HG02970 (cell line): ENCODE data around the gene RASSF8.

Source experiments
- ATAC-seq: cut with Tn5 transposase; IDR thresholded peaks from one replicate; pipeline ENCODE4 v1.9.1; 2021; ENCODE audit warnings: mild to moderate bottlenecking, moderate library complexity, moderate number of reproducible peaks; ENCODE audit not compliant: unreplicated experiment, low FRiP score

The RASSF8 gene

DNA sequence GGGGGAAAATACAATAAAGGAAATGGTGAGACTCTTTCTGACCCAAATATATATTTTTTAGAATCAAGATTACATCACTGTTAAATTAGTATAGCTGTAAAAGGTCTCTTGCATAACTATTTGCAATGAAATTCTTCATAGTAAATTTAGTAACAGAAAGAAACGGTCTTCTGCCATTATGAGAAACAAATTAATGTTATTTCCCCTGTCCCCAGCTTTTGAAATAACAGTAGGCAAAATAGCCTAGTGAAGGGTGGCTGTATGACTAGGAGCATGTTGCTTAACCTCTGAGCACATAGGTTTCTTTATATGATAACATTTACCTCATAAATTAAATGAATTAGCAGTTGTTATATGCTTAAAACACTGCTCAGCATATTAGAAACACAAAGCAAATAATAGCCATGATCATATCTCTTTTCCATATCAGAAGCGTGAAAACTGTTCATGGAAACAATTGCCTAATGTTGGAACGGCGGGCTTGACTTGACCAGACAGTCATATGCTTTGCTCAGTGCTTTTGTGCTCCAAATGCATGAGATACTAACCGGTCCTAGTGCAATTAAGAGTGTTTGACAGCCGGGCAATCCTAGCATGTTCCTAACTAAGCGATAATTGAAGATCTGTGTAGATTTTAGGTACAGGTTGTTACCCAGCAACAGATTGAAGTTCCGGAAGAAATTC, 142.3 kb downstream of the RASSF8 start:
- ATAC-seq: no peak

DNA sequence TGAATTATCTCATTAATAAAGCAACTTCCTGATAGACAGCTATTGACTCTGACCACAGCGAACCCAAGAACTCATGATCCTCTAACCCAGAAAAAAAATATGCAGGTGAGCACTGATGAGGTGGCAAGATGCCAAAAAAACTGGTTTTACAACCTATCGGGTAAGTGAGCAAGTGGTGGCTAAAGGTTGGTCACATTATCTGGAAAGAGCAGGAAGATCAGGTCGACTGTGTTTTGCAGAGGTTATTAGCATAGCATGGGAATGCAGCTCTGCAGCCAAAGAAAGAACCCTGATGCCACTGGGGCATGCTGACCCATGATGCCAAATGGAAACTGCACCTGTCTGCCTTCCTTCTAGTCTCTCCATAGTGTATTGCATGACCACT, 142.9 kb downstream of the RASSF8 start:
- ATAC-seq: no peak

DNA sequence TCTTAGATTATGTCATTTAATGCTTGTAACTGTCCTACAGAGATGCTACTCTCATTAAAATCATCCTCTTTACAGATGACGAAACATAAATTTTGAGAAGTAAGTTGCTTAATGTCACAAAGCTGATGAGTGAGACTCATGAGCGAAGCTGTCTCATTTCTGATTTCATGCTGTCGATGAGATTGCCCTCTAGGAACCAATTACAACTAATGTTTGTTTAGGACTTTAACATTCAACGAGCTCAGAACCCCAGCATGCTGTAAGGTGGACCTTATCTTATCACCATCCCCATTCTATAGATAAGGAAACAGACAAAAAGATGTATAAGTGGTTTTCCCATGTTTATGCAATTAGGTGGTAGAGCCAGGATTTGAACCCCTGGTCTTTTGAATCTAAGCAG, 143.3 kb downstream of the RASSF8 start:
- ATAC-seq: no peak

DNA sequence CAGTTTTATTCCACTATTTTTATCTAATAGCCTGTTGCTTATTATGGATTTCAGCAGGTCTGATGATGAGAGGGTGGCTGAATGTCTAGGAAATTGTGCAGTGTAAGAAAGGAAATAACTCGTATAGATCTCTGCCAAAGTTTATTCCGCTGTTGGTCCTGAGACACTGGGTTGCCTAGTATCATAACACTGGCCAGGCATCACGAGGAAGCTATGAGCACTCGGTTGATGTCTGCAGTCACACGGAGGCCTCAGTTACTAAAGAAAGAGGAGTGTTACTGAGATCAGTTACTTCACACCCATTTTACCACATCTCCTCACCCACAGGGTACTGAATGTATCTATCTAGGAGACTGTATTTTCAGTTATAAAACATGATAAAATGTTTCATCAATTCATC, 144.5 kb downstream of the RASSF8 start:
- ATAC-seq: no peak

DNA sequence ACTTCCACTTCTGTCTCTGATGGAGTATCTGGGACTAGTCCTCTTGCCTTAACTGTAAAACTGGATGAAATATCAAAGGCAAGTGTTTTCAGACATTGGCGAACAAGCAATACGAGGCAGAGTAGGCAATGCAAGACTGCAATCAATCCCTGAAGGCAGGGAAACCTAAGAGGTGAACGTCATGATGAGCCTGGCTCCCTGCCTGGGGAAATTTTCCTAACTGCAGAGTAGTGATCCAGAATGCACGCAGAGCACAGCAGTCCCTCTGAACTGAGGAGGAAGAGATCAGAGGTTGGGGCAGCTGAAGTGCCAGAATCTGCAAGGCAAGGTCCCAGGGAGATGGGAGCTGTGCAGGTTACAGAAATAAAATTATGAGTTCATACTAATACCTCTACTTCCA, 147.9 kb downstream of the RASSF8 start:
- no peak for ATAC-seq

DNA sequence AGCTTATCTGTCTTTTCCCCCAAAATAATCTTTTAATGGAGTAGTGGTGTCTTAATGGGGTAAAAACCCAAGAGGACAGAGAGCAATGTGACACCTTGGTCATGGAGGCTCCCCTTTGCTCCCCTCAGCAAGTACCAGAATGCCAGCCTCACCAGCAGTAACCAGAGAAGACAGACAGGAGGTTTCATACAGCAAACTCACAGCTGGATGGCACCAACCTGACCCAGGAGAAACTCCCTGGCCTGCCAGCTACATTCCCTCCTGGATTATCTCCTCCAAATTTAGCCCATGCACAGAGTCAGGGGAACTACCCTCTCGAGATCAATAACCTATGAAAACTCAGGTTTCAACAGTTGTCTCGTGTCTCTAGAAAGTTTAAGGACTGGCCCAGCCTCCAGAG, 150.4 kb downstream of the RASSF8 start:
- ATAC-seq: no peak

DNA sequence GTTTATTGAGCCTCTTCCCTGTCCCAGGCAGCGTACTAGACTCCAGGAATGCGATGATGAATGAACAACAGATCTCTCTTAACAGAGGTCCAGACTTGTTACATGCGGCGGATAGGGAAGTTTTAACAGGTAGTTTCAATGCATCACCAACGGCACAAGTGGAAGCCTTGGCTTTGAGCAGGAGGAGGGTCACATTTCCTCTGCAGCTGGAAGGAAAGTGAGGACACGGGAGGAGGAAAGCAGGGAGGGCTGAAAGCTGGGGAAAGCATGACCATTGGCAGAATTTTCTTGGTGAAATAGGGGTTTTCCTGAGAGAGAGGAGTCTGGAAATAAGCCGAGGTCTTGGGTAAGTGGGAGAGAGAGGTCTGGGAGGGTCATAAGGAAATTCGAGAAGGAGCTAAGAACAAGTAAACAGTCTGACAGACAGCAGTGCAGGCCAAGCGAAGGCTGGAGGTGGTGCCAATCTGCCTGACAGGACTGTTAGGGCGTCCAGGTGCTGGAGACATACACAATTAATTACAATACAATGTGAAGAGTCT, 150.9 kb downstream of the RASSF8 start:
- ATAC-seq: no peak

DNA sequence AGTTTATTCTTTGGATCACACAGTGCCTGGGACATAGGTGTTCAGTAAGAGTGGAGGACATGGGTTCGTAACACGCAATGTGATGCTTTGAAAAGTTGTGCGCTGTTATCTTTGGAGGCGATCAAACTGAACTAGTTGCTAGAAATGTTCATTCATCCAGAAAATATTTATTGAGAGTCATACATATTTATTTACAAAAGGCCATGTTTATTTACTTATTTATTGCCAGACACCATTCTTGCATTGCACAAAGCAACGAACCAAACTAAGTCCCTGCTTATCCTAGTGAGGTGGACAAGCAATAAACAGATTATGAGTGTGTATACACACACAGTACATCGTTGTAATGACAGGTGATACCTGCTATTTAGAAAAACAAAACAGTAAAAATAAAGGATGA, 153.8 kb downstream of the RASSF8 start:
- no peak for ATAC-seq

DNA sequence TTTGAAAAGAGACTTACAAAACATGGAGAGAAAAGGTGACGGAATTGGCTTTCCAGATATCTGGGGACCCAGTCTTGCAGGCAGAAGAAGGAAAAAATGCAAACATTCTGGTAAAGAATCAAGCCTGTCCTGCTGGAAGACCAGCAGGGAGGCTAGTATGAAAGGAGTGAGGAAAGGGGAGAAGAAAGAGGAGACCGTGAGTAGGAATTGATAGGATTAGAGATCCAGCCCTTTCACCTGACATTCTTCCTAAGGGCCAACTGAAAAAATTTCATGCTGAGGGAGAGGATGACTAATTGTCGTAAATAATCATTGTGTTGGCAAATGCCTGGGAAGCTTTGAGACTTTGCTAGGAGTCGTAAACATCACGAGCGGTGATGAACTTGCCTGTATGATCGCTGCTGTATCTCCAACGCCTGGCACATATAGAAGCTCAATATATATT, 154.2 kb downstream of the RASSF8 start:
- no peak for ATAC-seq

DNA sequence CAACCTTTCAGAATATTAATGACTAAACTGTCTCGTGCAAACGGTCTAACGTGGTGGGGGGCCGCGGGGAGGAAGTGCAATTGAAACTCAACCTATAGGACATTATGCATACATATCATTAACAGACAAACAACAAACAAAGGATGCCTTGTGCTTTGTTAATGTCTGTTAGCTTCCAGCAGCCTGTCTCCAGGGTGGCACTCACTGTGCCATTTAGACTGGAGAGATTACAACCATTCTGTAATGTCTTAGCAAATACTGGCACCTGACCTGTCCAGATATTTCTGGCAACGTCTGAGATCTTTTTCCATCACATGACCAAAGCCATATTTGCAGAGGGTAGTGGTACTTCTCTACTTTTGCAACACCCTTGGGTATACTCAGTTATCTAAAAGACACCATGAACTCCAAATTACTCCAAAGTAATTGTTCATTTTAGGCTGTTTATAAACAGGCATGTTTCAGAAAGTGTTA, 154.7 kb downstream of the RASSF8 start:
- ATAC-seq: no peak

DNA sequence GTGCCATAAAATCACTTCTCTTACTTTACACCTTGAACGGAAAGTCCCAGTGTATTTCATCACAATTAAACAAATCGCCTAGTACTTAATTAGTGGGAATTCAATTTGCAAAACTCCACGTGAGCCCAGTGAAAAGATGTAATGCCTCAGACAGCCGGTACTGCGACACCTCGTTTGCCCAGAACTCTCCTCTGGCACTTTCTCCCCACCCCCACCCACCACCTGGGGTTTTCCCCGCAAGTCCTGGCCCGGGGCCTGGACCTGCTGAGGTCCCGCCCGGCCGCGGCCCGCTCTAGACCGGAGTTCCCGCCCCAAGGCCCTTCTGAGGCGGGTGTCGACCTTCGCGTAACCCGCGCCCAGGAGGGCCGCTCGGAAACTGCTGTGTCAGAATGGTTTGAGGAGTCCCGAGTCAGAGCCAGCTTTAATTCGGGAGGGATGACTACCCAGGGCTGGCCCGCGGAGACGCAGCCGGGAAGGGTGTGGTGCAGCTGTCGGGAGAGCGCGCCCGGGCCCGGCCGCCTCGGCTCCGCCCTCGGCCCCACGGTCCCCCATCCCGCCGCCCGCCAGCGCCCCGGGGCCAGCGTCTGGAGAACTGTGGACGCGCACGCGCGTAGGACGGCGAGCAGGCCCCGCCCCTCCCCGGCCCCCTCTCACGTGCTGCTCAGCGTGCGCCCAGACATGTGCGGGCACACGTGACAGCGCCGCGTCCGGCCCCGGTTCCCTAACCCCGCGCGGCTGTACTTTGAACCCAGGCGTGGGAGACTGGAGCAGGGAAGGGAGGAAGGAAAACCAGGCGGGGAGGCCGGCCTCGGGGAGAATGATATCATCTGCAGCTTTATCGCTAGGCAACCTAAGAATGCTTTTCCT, 155.6 kb downstream of the RASSF8 start:
- peak; percentile 63 for ATAC-seq

DNA sequence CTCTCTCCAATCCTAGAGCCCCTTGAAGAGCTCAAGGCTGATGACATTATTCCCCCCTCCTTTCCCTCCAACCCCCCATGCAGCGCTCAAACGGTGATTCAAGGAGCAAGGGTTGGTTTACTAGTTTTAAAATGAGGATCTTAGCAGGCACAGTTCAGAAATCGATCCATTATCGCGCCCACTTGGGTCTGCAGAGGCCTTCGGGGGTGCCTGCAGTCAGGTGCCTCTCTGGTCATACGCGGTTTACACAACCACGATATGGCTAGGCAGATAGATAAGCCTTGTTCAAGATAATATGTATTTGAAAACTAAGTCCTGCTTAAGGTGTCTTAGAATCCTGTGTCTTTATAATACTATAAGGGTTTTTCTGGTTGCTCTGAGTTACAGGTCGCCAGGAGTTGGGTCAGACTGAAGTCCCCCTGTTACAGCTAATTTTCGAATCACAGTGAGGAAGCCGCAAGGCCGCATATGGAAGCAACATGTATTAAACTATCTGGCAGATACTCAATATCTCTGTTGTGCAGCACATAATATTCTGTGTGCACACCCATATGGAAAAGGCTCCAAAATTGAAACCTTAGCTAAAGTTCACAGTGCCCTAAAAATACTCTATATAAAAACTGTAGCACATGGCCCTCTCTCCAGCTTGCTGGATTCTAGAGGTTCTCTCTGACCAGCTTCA, 156.4 kb downstream of the RASSF8 start:
- no peak for ATAC-seq

DNA sequence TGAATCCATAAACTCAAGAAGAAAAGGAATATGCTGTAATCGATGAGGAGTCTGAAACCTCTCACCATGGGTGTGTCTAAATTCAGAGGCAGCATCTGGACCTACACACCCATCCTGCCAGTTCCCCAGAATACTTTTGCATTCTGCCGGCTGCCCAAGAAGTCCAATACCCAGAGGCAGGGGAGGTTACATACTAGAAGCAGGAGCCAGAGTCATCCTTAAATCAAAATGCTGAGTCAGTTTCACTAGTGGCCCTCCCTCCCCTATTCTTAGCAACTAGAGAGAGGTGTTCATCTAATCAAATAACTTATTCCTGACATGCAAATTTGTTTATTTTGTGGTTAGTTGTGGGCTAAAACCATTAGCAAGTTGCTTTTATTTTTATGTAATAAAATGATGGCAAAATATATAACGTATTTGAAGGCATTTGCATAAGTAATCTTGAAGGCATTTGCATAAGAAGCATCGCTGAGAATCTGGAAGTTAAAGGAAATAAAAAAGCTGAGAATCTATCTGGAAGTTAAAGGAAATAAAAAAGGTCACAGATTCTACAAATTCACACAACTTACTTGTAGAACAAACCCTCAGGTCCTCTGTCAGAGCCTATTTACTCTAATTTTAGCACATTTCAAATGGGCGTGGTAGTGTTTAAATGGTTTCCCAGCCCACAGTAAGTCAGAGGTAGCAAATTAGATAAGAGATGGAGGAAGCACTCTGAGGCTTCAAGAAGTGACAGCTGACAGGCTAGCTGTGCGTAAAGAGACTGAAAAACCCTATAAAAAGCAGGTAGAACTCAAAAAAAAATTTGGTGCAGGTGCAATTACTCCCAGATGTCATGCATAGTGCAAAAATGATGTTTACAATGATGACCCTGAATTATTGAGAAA, 158.6 kb downstream of the RASSF8 start:
- no peak for ATAC-seq

DNA sequence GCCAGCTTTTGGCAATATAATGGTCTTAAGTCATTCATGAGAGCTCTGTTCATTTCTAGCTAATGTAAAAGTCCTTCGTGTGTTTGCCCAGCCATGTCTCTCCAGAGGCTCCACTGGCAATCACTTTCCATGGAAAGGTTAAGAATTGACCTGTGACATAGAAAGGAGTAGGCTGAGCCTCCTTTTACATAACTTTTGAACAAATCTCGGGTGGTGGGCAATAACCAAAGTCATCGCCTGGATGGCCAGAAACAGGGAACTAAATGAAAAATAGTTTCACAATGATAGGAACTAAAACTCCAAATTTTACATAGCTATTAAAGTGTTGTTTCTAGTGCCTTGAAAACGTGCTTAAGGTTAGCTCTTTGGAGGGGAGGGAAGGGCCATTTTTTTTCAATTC, 159.8 kb downstream of the RASSF8 start:
- ATAC-seq: no peak

DNA sequence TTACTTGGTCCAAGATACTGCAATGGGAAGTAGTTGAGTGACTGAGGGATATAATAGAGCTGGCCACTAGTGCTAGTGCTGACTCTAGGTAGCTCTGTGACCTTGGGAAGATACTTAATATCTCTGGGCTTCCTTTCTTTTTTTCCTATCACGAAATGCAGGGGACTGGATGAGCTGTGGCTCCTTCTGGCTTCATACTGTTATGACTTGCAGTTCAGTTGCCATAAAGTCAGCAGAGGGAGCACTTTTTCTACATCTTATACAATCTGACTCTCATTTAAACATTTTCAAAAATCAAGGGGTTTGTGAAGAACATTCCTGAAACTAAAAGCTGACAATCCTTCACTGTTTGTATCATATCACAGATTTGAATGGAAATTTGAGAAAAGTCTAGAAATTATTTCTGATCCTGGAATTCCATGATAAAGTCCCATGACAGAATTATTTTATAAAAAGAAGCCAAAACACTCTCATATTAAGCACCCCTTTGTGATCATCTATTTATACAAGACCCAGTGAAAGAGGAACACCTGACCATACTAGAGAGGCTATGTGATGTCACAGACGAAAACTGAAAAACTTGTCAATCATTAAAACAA, 161.0 kb downstream of the RASSF8 start:
- no peak for ATAC-seq

DNA sequence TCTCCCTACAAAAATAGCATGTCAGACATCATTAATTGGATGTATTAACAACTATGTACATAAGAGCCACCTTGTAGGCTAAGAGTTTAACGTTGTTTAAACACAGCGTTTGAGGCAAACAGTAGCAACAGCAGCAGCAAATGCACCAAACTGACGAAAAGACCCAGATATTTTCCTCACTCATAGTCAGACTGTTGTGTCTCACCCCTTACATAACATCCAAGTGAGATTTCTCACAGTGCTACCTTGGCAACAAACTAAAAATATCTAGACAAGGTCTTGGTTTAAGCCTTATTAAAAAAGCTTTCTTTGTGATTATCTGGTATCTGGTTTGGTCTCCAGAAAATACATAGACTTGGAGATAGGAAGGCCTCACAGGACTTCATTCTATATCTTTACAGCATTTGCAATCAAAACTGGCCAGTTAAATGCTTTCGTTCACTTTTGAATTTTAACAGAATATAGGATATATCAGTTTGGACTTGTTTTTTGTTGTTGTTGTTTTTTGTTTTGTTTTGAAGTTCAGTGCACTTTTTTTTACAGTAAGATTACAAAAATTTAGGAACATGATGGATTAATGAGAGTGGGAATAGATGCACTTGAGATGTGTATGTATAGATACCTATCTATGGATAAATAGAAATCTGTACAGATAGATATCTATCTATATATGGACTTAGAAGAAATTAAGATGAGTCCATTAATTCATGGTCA, 162.2 kb downstream of the RASSF8 start:
- no peak for ATAC-seq

DNA sequence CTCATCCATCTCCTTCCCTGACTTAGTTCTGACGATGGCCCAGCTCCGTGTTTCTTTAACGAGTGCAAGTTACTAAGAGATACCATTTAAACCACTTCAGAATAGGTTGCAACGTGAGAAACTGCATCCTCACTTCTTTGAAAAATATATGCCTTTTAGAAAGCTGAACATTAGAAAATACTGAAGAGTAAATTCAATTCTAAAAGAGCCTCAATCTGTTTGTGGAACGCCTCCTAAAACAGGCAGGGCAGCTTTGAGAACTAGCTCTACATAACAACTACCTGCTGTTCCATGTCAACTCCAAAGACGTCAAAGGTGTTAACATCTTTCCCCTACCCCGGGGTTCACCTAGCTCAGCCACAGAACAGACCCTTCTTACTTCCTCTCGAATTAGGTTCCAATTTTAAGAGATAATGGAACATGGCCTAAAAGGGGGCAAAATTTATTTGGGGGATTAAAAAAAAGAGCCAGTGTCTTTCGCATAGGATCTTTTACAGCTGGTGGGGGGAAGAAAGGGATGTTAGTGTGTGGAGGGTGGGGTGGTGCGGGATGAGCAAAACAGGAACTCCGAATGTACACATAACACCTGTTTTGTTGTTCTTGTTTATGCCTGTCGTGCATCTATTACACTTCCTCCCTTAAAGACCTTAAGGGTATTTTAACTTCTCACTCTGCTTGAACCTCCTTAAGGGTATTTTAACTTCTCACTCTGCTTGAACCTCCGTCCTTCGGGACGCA, 163.0 kb downstream of the RASSF8 start:
- ATAC-seq: no peak

DNA sequence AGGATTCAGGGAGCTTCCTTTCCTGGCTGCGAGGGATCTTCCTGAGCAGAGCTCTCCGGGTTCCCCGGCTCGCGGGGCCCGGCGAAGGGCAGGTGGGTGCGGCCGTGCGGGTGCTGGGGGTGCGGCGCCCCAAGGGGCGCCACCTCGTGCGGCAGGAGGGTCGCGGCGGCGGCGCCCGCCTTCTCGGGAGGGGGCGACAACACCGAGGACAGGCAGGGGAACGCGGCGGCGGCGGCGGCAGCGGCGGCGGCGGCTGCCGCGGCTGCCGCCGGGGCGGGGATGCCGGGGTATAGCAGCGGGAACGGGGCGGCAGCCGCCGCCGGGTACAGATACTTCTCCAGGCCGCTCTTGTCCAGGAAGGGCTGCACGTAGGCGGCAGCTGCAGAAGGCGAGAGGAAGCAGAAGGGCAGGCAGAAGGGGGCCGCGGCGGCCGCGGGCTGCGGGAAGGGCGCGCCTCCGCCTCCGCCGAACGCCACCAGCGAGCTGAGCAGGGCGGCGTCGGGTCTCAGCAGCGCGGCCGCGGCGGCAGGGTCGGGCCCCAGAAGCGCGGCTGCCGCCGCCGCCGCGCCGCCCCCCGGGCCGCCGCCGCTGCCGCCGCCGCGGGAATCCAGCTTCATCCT, 163.7 kb downstream of the RASSF8 start:
- ATAC-seq: no peak
